Measurements from ENCODE around the gene PLEKHA1. TPM values are rescaled to one million over a fixed set of nuclear protein-coding genes. Genes with fewer than 3 reads are reported as not detected.

Gene PLEKHA1
- total and polyA plus RNA-seq, 2 of the 13 experiments (the other 11 are each of a cell fraction or from before 2014, with no cell fraction given) = 32.2 to 53.3 TPM

- TF ChIP-seq SETDB1 (CRISPR knock-in tag; IDR thresholded peaks at IDR 0.05; ENCODE audit: borderline replicate concordance) = no peak
- TF ChIP-seq, protein P1, sequence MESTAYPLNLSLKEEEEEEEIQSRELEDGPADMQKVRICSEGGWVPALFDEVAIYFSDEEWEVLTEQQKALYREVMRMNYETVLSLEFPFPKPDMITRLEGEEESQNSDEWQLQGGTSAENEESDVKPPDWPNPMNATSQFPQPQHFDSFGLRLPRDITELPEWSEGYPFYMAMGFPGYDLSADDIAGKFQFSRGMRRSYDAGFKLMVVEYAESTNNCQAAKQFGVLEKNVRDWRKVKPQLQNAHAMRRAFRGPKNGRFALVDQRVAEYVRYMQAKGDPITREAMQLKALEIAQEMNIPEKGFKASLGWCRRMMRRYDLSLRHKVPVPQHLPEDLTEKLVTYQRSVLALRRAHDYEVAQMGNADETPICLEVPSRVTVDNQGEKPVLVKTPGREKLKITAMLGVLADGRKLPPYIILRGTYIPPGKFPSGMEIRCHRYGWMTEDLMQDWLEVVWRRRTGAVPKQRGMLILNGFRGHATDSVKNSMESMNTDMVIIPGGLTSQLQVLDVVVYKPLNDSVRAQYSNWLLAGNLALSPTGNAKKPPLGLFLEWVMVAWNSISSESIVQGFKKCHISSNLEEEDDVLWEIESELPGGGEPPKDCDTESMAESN (CRISPR knock-in tag; conservative IDR thresholded peaks at IDR 0.05) = no peak
- no peak for TF ChIP-seq ASH2L (IDR thresholded peaks at IDR 0.05; ENCODE audit: insufficient read length, low read depth, low read length)
- no peak for TF ChIP-seq ZNF143 (CRISPR knock-in tag; IDR thresholded peaks at IDR 0.05)
- no peak for TF ChIP-seq ZNF44 (CRISPR knock-in tag; IDR thresholded peaks at IDR 0.05)
- TF ChIP-seq, protein P2, sequence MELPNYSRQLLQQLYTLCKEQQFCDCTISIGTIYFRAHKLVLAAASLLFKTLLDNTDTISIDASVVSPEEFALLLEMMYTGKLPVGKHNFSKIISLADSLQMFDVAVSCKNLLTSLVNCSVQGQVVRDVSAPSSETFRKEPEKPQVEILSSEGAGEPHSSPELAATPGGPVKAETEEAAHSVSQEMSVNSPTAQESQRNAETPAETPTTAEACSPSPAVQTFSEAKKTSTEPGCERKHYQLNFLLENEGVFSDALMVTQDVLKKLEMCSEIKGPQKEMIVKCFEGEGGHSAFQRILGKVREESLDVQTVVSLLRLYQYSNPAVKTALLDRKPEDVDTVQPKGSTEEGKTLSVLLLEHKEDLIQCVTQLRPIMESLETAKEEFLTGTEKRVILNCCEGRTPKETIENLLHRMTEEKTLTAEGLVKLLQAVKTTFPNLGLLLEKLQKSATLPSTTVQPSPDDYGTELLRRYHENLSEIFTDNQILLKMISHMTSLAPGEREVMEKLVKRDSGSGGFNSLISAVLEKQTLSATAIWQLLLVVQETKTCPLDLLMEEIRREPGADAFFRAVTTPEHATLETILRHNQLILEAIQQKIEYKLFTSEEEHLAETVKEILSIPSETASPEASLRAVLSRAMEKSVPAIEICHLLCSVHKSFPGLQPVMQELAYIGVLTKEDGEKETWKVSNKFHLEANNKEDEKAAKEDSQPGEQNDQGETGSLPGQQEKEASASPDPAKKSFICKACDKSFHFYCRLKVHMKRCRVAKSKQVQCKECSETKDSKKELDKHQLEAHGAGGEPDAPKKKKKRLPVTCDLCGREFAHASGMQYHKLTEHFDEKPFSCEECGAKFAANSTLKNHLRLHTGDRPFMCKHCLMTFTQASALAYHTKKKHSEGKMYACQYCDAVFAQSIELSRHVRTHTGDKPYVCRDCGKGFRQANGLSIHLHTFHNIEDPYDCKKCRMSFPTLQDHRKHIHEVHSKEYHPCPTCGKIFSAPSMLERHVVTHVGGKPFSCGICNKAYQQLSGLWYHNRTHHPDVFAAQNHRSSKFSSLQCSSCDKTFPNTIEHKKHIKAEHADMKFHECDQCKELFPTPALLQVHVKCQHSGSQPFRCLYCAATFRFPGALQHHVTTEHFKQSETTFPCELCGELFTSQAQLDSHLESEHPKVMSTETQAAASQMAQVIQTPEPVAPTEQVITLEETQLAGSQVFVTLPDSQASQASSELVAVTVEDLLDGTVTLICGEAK (IDR thresholded peaks at IDR 0.05) = no peak
- TF ChIP-seq, protein P2 (CRISPR knock-in tag; IDR thresholded peaks at IDR 0.05) = no peak
- no peak for TF ChIP-seq HNF4G (IDR thresholded peaks at IDR 0.05; ENCODE audit: borderline replicate concordance, low read depth, low read length)
- no peak for TF ChIP-seq HNF4G (CRISPR knock-in tag; IDR thresholded peaks at IDR 0.05; ENCODE audit: borderline replicate concordance, low read depth)
- TF ChIP-seq, protein P3, sequence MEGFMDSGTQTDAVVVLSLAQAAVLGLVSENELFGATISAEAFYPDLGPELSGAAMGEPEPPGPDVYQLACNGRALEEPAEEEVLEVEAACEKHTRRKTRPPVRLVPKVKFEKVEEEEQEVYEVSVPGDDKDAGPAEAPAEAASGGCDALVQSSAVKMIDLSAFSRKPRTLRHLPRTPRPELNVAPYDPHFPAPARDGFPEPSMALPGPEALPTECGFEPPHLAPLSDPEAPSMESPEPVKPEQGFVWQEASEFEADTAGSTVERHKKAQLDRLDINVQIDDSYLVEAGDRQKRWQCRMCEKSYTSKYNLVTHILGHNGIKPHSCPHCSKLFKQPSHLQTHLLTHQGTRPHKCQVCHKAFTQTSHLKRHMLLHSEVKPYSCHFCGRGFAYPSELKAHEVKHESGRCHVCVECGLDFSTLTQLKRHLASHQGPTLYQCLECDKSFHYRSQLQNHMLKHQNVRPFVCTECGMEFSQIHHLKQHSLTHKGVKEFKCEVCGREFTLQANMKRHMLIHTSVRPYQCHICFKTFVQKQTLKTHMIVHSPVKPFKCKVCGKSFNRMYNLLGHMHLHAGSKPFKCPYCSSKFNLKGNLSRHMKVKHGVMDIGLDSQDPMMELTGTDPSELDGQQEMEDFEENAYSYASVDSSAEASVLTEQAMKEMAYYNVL (CRISPR knock-in tag; IDR thresholded peaks at IDR 0.05; ENCODE audit: borderline replicate concordance) = no peak
- TF ChIP-seq ETV5 (CRISPR knock-in tag; IDR thresholded peaks at IDR 0.05; ENCODE audit: borderline replicate concordance) = no peak
- TF ChIP-seq, protein P4, sequence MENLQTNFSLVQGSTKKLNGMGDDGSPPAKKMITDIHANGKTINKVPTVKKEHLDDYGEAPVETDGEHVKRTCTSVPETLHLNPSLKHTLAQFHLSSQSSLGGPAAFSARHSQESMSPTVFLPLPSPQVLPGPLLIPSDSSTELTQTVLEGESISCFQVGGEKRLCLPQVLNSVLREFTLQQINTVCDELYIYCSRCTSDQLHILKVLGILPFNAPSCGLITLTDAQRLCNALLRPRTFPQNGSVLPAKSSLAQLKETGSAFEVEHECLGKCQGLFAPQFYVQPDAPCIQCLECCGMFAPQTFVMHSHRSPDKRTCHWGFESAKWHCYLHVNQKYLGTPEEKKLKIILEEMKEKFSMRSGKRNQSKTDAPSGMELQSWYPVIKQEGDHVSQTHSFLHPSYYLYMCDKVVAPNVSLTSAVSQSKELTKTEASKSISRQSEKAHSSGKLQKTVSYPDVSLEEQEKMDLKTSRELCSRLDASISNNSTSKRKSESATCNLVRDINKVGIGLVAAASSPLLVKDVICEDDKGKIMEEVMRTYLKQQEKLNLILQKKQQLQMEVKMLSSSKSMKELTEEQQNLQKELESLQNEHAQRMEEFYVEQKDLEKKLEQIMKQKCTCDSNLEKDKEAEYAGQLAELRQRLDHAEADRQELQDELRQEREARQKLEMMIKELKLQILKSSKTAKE (CRISPR knock-in tag; IDR thresholded peaks at IDR 0.05; ENCODE audit: borderline replicate concordance) = no peak
- no peak for TF ChIP-seq ZNF616 (CRISPR knock-in tag; IDR thresholded peaks at IDR 0.05; ENCODE audit: low read depth)
These were observed 32.0 kb upstream of the PLEKHA1 start (continued) for GRCh38 chr10:122342293-122343134.
